HG03135 (cell line): ENCODE data around the gene IQSEC2.

Experiments used
- ATAC-seq: cut with Tn5 transposase; IDR thresholded peaks from one replicate; pipeline ENCODE4 v1.9.1; 2021; ENCODE audit warnings: mild to moderate bottlenecking, moderate library complexity; ENCODE audit not compliant: unreplicated experiment

Gene IQSEC2

GRCh38 chrX:53272808-53273337 lies 8.5 kb downstream of the IQSEC2 start:
- ATAC-seq = no peak

DNA sequence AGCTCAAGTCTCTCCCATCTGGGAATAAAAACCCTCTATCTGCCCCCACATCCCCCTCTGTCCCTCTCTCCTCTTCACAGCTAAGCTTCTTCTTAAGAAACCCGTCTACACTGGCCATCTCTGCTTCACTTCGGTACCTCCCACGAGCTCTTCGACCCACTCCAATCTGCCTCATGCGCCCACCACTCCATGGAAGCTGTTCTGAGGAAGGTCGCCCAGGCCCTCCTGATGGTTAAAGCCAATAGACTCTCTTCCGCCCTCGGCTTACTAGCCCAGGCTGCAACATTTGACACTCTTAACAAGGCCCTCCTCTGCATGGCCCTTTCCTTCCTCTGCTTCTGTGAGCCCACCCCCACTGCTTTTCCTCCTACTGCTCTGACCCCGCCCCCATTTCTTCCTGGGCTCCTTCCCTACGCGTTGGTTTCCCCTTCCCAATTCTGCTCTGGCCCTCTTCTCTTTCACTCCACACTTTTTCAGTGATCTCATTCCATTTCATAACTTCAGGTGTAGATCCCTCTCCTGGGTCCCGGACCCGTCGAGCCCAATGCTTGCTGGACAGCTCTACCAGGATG lies 11.8 kb downstream of the IQSEC2 start:
- no peak for ATAC-seq

GRCh38 chrX:53268173-53268572 lies 13.2 kb downstream of the IQSEC2 start:
- no peak for ATAC-seq

- no peak for ATAC-seq
These were observed 14.5 kb downstream of the IQSEC2 start for GRCh38 chrX:53266914-53267313.

- no peak for ATAC-seq
These were observed 15.4 kb downstream of the IQSEC2 start for GRCh38 chrX:53265771-53266574.

DNA sequence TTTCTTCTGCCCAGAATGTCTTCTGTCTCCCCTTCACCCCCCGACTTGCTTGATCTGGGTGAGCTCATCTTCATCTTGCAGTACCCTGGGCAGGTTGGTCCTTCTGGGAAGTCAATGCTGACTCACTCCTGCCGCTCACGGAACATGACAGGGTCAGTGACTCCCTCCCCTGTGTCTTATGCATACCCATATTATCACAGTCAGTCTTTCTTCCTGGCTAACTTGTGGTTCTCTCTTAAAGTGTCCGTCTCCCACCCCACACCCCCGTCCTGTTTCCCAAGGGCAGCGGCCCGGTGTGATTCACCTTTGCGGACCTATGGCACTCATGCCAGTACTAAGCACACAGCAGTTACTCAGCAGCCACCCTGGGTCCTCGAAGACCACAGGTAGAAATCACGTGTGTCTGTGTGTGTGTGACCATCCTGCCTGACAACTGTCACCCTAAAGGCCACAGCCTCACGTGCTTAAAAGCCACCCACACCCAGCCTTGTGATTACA lies 17.7 kb downstream of the IQSEC2 start:
- no peak for ATAC-seq

DNA sequence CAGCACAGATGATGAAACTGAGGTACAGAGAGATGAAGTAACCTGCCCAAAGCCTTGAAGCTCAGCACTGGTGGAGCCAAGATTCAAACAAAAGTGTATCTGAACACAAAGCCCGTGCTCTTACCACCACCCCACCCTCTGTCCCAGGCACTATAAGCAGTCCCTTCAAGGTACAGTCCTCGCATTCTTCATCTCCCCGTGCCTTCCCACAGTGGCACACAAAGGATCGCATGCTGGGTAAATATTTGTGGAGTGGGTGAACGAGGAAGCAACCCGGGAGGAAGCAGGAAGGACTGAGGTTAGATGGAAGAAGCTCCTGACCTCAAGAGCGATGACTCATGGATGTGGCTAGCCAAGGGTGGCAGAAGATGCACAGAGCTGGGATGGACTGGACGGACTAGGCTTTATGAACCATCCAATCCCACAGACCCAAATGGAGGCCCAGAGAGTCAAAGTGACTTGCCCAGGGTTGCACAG lies 18.4 kb downstream of the IQSEC2 start:
- no peak for ATAC-seq

- no peak for ATAC-seq
These were observed 19.0 kb downstream of the IQSEC2 start for GRCh38 chrX:53262189-53262917.

DNA sequence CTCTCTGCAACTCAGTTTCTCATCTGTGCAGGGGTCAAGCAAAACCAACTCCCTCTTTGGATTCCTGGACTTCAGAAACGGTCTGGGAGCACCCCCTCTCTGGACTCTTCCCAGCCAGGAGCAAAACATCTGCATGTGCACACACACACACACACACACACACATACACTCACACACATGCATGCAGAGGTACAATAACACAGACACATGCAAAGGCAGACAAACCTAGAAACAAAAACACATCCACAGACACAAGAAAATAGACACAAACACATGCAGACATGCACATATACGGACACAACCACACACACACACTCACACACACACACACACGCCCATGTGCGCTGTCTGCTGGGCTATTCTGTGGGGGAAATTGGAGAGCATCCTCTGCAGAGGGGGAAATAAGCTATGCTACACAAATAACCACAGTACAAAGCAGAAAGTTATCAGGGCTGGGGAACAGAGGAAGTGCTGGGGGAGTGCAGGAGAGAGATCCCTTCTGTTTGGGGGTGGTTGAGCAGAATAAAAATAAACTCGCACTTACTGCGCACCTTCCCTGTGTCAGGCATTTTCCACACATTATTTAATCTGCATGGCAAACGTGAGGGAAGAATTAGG lies 19.9 kb downstream of the IQSEC2 start:
- ATAC-seq = no peak

- no peak for ATAC-seq
These were observed 20.5 kb downstream of the IQSEC2 start for GRCh38 chrX:53260836-53261235.

GRCh38 chrX:53257670-53258423 lies 23.5 kb downstream of the IQSEC2 start:
- ATAC-seq = no peak

- ATAC-seq = no peak
These were observed 24.2 kb downstream of the IQSEC2 start for GRCh38 chrX:53257166-53257565.

- ATAC-seq = no peak
These were observed 24.8 kb downstream of the IQSEC2 start for GRCh38 chrX:53256446-53257041.

GRCh38 chrX:53255738-53256191 lies 25.6 kb downstream of the IQSEC2 start:
- no peak for ATAC-seq

- ATAC-seq = no peak
These were observed 26.6 kb downstream of the IQSEC2 start for GRCh38 chrX:53254570-53255461.

DNA sequence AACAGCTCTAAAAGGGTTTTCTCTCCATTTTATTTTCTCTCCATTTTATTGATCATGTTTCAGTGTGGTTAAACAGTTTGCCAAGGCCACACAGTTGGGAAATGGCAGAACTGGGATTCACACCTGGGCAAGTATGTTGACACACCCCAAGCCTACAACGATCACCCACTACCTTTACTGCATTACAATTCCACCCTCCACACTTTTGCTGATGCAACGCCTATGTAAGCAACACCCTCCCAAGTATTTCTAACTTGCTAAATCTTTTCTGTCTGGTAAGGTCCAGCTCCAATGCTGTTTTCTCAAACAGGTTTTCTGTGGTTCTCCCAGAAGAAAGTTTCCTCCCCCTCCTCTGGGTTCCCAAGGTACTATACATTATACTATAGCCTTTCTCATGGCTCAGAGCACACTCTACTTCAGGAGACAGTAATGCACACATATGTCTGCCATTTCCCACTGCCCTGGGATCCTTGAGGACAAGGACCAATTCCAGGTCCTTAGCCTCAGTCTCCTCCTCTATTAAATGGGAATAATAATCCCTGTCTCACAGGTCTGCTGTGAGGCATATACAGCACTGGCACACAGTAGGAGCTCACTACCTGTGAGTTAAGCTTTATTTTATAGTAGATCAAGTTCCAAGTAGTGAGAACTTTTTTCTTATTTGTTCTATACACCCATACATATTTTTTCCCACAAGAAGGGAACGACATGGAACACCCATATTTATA lies 27.9 kb downstream of the IQSEC2 start:
- ATAC-seq = no peak

DNA sequence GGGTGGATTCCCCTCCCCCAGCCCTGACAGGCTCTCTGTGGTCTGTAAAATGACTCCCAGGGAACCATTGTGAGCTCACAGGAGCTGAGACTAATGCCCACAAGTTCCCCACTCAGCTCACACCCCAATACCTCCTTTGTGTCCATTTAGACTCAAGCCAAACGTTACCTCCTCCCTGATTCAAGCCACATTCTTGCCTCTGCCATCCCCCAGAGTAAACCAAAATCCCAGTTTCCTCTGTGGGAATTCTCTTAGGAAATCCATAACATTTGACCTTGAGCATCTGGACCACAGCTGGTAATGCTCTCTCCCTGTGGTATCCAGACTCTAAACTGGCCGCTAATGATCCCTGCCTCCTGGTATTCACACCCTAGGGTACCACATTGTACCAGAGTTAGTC lies 30.1 kb downstream of the IQSEC2 start:
- ATAC-seq = no peak

- no peak for ATAC-seq
These were observed 30.8 kb downstream of the IQSEC2 start for GRCh38 chrX:53250556-53250955.
